ENCODE results near the gene TPRN.

The TPRN gene

DNA sequence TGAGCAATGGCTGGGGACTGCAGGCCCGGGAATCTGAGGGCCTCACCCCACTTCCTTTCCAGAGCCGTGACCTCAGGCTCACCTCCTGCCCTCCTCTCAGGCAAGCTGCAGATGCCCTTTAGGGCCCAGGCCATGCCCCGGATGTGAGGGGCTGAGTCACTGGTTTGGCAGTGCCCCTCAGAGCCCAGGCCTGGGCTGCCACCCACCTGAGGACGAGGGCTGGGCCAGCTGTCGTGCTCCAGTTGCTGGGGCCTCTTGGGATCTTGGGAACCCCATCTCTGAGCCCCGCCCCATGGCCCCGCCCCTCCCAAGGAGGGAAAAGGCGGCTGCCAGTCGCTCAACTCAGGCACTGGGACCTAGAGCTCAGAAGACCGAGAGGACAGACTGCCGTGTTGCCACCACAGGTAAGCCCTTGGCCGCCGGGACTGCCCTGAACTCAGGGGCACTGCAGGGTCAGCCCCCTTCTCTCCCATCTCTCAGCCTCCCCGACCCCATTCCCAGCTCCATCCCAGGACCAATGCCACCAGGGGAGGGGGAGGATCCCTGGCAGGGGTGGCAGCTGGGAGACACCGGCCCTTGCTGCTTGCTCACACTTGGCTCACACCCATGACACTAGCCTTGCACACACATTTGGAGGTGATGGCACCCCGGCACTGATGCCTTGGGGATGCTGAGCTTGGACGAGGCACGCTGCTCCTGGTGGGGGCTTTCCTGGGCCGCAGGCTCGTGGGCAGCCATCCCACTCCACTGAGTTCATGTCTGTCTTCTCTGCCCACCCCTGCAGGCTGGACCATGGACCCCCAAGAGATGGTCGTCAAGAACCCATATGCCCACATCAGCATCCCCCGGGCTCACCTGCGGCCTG lies 24.5 kb upstream of the TPRN start, which contains the start of gene CYSRT1:
Gene CYSRT1 (plus strand): TSS at position 345 of the 865 bp plus-strand sequence. CDS start 448 bp downstream, at position 793.
- H3K9me3 ChIP-seq (ENCODE audit: insufficient read depth, low read length): no peaks in the 10 kb centered on the region
- TF ChIP-seq YY1 (IDR thresholded peaks at IDR 0.05; ENCODE audit: insufficient read depth, insufficient read length): no peak
- TF ChIP-seq SUZ12 (IDR thresholded peaks at IDR 0.05; ENCODE audit: extremely low read depth, insufficient read depth, insufficient read length): no peak
- no peak for TF ChIP-seq ZNF274 (IDR thresholded peaks at IDR 0.05; ENCODE audit: low read depth, low read length)
- H3K27me3 ChIP-seq (ENCODE audit: insufficient read depth, insufficient read length): peaks cover 13% of the 10 kb centered on the region
- DNase-seq (ENCODE audit: low read depth, low spot score): no peak
- H3K4me3 ChIP-seq (ENCODE audit: insufficient read length, low read depth): peak within 1 kb of the TSS; percentile 90
- peak within 1 kb of the TSS; percentile 96 for H3K9ac ChIP-seq (ENCODE audit: insufficient read length, low read depth)
- no peaks in the 10 kb centered on the region for H3K36me3 ChIP-seq (ENCODE audit: insufficient read depth, insufficient read length, low read length)
- peaks cover 39% of the 10 kb centered on the region for H3K4me1 ChIP-seq (ENCODE audit: insufficient read depth, insufficient read length)

DNA sequence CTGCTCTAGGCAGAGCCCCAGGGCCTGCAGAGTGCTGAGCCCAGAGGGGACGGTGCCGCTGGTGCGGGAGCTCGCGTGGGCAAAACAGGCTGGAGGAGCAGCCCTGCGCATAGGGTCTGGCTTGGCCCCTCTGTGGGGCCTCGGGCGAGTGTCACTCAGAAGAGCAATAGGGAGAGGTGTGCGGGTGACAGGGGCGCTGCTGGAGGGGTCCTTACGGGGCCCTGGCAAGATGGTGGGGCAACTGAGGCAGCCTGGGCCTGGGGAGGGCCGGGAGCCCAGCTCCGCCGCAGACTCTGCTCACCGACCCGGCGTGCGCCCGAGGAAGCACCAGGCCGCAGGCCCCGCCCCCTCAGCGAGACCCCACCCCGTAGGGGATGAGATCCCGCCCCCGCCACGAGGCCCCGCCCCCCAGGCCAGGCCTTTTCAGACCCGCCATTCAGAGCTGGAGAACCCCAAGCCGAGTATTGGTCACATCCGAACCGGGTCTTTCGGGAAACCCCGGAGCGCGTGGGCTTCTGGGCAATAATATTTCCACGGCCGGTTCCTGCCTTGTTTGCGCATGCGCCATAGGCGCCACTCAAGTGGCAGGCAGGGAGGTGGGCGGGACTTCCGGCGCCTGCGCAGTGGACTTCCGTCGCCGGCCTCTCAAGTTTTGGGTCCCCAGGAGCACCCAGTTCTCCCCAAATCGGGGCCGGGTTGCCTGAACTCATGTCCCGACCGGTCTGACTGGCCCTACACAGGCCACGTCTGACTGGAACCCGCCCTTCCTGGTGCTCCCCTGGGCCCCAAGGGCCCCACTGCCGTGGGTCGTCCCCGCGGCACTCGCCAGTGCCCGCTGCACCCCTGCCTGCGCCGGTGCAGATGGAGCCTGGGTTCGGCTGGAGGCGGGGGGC lies 22.8 kb upstream of the TPRN start:
- Histone ChIP-seq H3K4me3 (ENCODE audit: insufficient read length, low read depth) (peak overlapping the region; percentile 90), H3K36me3 (ENCODE audit: insufficient read depth, insufficient read length, low read length) (peaks cover 13% of the 10 kb centered on the region)
- TF ChIP-seq YY1 (IDR thresholded peaks at IDR 0.05; ENCODE audit: insufficient read depth, insufficient read length): no peak
- no peak for TF ChIP-seq ZNF274 (IDR thresholded peaks at IDR 0.05; ENCODE audit: low read depth, low read length)
- TF ChIP-seq SUZ12 (IDR thresholded peaks at IDR 0.05; ENCODE audit: extremely low read depth, insufficient read depth, insufficient read length): no peak

DNA sequence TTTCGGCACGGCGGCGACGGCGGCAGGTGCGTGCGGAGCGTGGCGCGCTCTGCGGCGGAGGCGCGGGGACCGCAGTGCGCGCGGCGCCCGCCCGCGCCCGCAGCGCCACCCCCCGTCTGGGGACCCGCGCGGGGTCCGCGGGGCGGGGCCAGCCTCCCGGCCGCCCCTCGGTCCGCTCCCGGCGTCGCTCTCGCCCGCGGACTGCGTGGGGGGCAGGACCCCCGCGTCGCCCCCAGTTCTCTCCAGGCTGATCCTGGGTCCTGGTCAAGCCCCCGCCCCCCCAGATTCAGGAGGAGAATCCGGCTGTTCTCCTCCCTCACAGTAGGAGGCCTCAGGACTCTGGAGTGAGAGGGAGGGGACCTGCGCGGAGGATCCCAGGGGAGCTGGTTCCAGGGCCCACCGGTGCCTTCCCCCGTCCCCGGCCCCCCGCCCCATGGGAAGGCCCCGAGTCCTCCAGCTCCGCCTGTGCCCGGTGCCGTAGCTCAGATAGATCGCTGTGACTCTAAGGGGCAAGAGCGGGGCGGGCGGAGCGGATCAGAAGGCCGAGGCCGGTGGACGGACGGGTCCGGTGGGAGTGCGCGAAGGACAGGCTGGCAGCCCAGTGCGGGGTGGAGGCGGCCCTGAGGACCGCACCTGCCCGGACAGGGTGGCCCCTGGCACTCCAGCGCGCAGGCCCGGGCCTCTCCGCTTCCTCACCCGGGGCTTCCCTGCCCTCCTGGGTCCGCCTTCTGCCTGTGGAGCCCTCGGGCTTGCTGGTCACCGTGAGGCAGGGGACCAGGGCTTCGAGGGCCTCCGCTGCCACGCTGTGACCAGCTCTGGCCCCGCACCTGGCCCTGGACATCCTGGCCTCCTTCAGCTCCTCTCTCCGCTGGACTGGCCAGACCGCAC lies 21.9 kb upstream of the TPRN start, which contains the start of gene RNF208:
Gene RNF208 (minus strand): TSS at position 51 of the 888 bp plus-strand sequence. CDS start 1,028 bp downstream, outside the sequence.
- H3K9me3 ChIP-seq (ENCODE audit: insufficient read depth, low read length): no peaks in the 10 kb centered on the region
- H3K36me3 ChIP-seq (ENCODE audit: insufficient read depth, insufficient read length, low read length): peaks cover 22% of the 10 kb centered on the region
- peak within 1 kb of the TSS; percentile 46 for H3K4me3 ChIP-seq (ENCODE audit: insufficient read length, low read depth)
- peak within 1 kb of the TSS; percentile 85 for H3K9ac ChIP-seq (ENCODE audit: insufficient read length, low read depth)
- peaks cover 13% of the 10 kb centered on the region for H3K27me3 ChIP-seq (ENCODE audit: insufficient read depth, insufficient read length)
- TF ChIP-seq YY1 (IDR thresholded peaks at IDR 0.05; ENCODE audit: insufficient read depth, insufficient read length) (no peak), SUZ12 (IDR thresholded peaks at IDR 0.05; ENCODE audit: extremely low read depth, insufficient read depth, insufficient read length) (no peak), ZNF274 (IDR thresholded peaks at IDR 0.05; ENCODE audit: low read depth, low read length) (no peak)
- no peak for DNase-seq (ENCODE audit: low read depth, low spot score)
- H3K4me1 ChIP-seq (ENCODE audit: insufficient read depth, insufficient read length): peaks cover 34% of the 10 kb centered on the region

More for the DNA sequence above, 22.8 kb upstream of the TPRN start:
- no peaks in the 10 kb centered on the region for H3K9me3 ChIP-seq (ENCODE audit: insufficient read depth, low read length)
- peak overlapping the region; percentile 96 for H3K9ac ChIP-seq (ENCODE audit: insufficient read length, low read depth)
- peak; percentile 95 for DNase-seq (ENCODE audit: low read depth, low spot score)
- H3K27me3 ChIP-seq (ENCODE audit: insufficient read depth, insufficient read length): peaks cover 13% of the 10 kb centered on the region
- peaks cover 36% of the 10 kb centered on the region for H3K4me1 ChIP-seq (ENCODE audit: insufficient read depth, insufficient read length)

DNA sequence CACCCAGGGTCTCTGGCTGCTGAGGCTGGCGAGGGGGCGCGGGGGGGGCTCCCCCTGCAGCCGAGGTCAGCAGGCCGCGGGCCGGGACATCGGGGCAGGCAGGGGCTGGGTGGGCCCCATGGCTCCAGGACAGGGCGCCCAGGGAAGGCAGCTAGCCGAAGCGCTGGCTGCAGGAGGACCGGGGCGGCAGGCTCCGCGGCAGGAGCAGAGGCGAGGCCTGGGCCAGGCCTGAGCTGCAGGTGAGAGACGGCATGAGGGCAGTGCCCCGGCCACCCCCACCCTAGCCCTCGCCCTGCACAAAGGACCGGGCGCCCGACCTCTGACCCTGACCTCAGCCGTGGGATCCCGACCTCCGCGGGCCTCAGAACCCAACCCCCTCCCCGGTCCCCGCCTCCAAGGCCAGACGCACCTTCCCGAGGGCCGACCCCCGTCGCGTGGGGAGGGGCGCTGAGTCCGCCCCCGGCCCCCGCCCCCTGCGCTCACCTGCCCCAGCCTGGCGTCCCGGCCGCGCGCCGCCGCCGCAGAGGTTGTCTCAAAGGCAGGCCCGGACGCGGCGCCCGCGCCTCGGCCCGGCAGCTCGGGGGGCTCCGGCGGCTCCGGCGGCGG lies 21.1 kb upstream of the TPRN start:
- Histone ChIP-seq H3K9me3 (ENCODE audit: insufficient read depth, low read length) (no peaks in the 10 kb centered on the region), H3K4me3 (ENCODE audit: insufficient read length, low read depth) (peak overlapping the region; percentile 44), H3K9ac (ENCODE audit: insufficient read length, low read depth) (peak overlapping the region; percentile 70), H3K36me3 (ENCODE audit: insufficient read depth, insufficient read length, low read length) (peaks cover 30% of the 10 kb centered on the region), H3K27me3 (ENCODE audit: insufficient read depth, insufficient read length) (peaks cover 13% of the 10 kb centered on the region), H3K4me1 (ENCODE audit: insufficient read depth, insufficient read length) (peaks cover 27% of the 10 kb centered on the region)
- TF ChIP-seq SUZ12 (IDR thresholded peaks at IDR 0.05; ENCODE audit: extremely low read depth, insufficient read depth, insufficient read length): no peak
- TF ChIP-seq YY1 (IDR thresholded peaks at IDR 0.05; ENCODE audit: insufficient read depth, insufficient read length): no peak
- no peak for TF ChIP-seq ZNF274 (IDR thresholded peaks at IDR 0.05; ENCODE audit: low read depth, low read length)
- no peak for DNase-seq (ENCODE audit: low read depth, low spot score)

DNA sequence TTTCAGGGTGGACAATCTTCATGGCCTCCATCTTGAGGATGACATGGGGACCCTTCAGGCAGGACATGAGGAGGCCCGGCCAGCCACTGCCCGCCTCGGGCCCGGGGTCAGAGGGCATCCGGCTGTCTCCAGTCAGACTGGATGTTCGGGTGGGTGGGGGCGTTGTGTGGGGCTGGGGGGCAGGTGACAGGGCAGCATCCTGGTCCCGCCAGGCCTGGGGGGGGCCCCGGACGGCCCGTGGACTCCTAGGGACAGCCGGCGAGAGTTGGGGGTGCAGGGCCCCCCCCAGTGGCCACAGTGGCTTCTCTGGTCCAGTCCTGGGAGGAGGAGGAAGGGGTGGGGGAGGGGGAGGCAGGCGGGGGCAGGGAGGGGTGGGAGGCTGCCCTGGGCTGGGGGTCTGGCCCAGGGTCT lies 20.6 kb upstream of the TPRN start:
- Histone ChIP-seq H3K4me1 (ENCODE audit: insufficient read depth, insufficient read length) (peaks cover 27% of the 10 kb centered on the region), H3K36me3 (ENCODE audit: insufficient read depth, insufficient read length, low read length) (peaks cover 35% of the 10 kb centered on the region), H3K4me3 (ENCODE audit: insufficient read length, low read depth) (no peak overlapping the region), H3K27me3 (ENCODE audit: insufficient read depth, insufficient read length) (peaks cover 13% of the 10 kb centered on the region), H3K9ac (ENCODE audit: insufficient read length, low read depth) (peak overlapping the region; percentile 70), H3K9me3 (ENCODE audit: insufficient read depth, low read length) (no peaks in the 10 kb centered on the region)
- no peak for TF ChIP-seq ZNF274 (IDR thresholded peaks at IDR 0.05; ENCODE audit: low read depth, low read length)
- no peak for DNase-seq (ENCODE audit: low read depth, low spot score)
